ENCODE measurements around the gene SEC61B. TPM values are rescaled to one million over a fixed set of nuclear protein-coding genes. Genes with fewer than 3 reads are reported as not detected.

SEC61B gene
- total RNA-seq, 1 experiment from 2014 or later, result 167 TPM

GRCh38 chr9:99210572-99210971, 11.5 kb upstream of the SEC61B start:
- Mint-ChIP-seq H3K4me3 (no peak overlapping the region), H3K9me3 (no peaks in the 10 kb centered on the region), H3K36me3 (0 out of 2 replicates have a peak, but pooled peaks cover 3% of the 10 kb centered on the region), H3K4me1 (no peaks in the 10 kb centered on the region), H3K27ac (no peak overlapping the region), H3K27me3 (ENCODE audit: low read depth) (peaks cover 10% of the 10 kb centered on the region; the same call in 1 of the 2 replicates)
- POLR2A ChIA-PET, result no interaction called here
- no peak for TF ChIP-seq HMGA2 (CRISPR knock-in tag; IDR thresholded peaks at IDR 0.05)
- no peak for TF ChIP-seq NR2C2 (CRISPR knock-in tag; IDR thresholded peaks at IDR 0.05)
- TF ChIP-seq HMGXB4 (CRISPR knock-in tag; IDR thresholded peaks at IDR 0.05), result no peak
- TF ChIP-seq FOXK1 (CRISPR knock-in tag; IDR thresholded peaks at IDR 0.05), result no peak
- no peak for TF ChIP-seq CTCF (IDR thresholded peaks at IDR 0.05)
- TF ChIP-seq CREB1 (CRISPR knock-in tag; IDR thresholded peaks at IDR 0.05), result no peak
- no peak for TF ChIP-seq ZBTB43 (CRISPR knock-in tag; IDR thresholded peaks at IDR 0.05)
- no peak for TF ChIP-seq TEAD4 (CRISPR knock-in tag; IDR thresholded peaks at IDR 0.05)
- TF ChIP-seq ZNF532 (CRISPR knock-in tag; IDR thresholded peaks at IDR 0.05; ENCODE audit: borderline replicate concordance), result no peak
- TF ChIP-seq ATF3 (CRISPR knock-in tag; conservative IDR thresholded peaks at IDR 0.05), result no peak
- no peak for TF ChIP-seq ZNF263 (CRISPR knock-in tag; IDR thresholded peaks at IDR 0.05; ENCODE audit: low read depth)
- TF ChIP-seq STAT6 (CRISPR knock-in tag; conservative IDR thresholded peaks at IDR 0.05; ENCODE audit: low read depth), result no peak
- TF ChIP-seq ZNF671 (CRISPR knock-in tag; IDR thresholded peaks at IDR 0.05), result no peak
- no peak for TF ChIP-seq NFE2L1 (CRISPR knock-in tag; IDR thresholded peaks at IDR 0.05)
- TF ChIP-seq ATF1 (CRISPR knock-in tag; IDR thresholded peaks at IDR 0.05), result no peak
- CTCF ChIA-PET, result interaction anchor here (2.0 kb wide), 1 partner anchor 26 kb away, joined by 8 read pairs; no protein-coding TSS in a partner anchor
- no peak for DNase-seq (ENCODE audit: low spot score)
- no peak for ATAC-seq

All from WTC11 (cell line).